HepG2 (cell line): Measurements from ENCODE around the gene ESYT1. TPM values are rescaled to one million over a fixed set of nuclear protein-coding genes. Genes with fewer than 3 reads are reported as not detected.

Experiments
- ATF1 ChIP-seq: IDR thresholded peaks from 2 replicates; pipeline ENCODE4 v1.6.1; 2016; ENCODE audit warnings: mild to moderate bottlenecking, control low read depth
- CENPX ChIP-seq: sonication (generic); formaldehyde crosslinking; IDR thresholded peaks from 2 replicates; pipeline ENCODE4 v1.9.0; 2021; ENCODE audit warnings: mild to moderate bottlenecking, missing genetic modification reagents, moderate library complexity
- HMGA1 ChIP-seq: sonication (generic); formaldehyde crosslinking; conservative IDR thresholded peaks from 2 replicates; pipeline ENCODE4 v1.4.0; 2020; ENCODE audit warnings: missing genetic modification reagents
- MAFG ChIP-seq: sonication (generic); formaldehyde crosslinking; IDR thresholded peaks from 2 replicates; pipeline ENCODE4 v1.5.1; 2020; ENCODE audit warnings: mild to moderate bottlenecking, missing genetic modification reagents
- MEF2D ChIP-seq: sonication (generic); formaldehyde crosslinking; IDR thresholded peaks from 2 replicates; pipeline ENCODE4 v1.5.1; 2020; ENCODE audit warnings: mild to moderate bottlenecking, missing genetic modification reagents
- MLLT10 ChIP-seq: sonication (generic); formaldehyde crosslinking; IDR thresholded peaks from 2 replicates; pipeline ENCODE4 v1.4.0; 2020; ENCODE audit warnings: missing genetic modification reagents
- MXD4 ChIP-seq: IDR thresholded peaks from 2 replicates; pipeline ENCODE4 v1.6.1; 2016; ENCODE audit warnings: mild to moderate bottlenecking, missing biosample characterization, missing genetic modification reagents
- PPARG ChIP-seq: conservative IDR thresholded peaks from 2 replicates; pipeline ENCODE4 v1.6.1; 2016; ENCODE audit warnings: missing biosample characterization, missing genetic modification reagents
- RFX1 ChIP-seq: fragments of 450-650 bp; IDR thresholded peaks from 2 replicates; pipeline ENCODE4 v1.6.1; 2017
- SATB2 ChIP-seq: sonication (generic); formaldehyde crosslinking; IDR thresholded peaks from 2 replicates; pipeline ENCODE4 v1.5.0; 2020; ENCODE audit warnings: missing genetic modification reagents
- SKIL ChIP-seq: sonication (generic); formaldehyde crosslinking; IDR thresholded peaks from 2 replicates; pipeline ENCODE4 v1.8.0; 2022; ENCODE audit warnings: missing genetic modification reagents, mild to moderate bottlenecking, moderate library complexity, borderline replicate concordance
- TMF1 ChIP-seq: sonication (generic); formaldehyde crosslinking; IDR thresholded peaks from 2 replicates; pipeline ENCODE4 v1.8.1; 2022; ENCODE audit warnings: low read depth, missing genetic modification reagents
- TP53 ChIP-seq: sonication (generic); formaldehyde crosslinking; conservative IDR thresholded peaks from 2 replicates; pipeline ENCODE4 v1.4.0; 2020; ENCODE audit warnings: missing genetic modification reagents
- TRAFD1 ChIP-seq: sonication (generic); formaldehyde crosslinking; IDR thresholded peaks from 2 replicates; pipeline ENCODE4 v1.5.1; 2020; ENCODE audit warnings: missing genetic modification reagents, mild to moderate bottlenecking, borderline replicate concordance
- ZBTB25 ChIP-seq: IDR thresholded peaks from 2 replicates; pipeline ENCODE4 v1.6.1; 2018; ENCODE audit warnings: missing genetic modification reagents
- ZBTB4 ChIP-seq: sonication (generic); formaldehyde crosslinking; IDR thresholded peaks from 2 replicates; pipeline ENCODE4 v1.4.0; 2020; ENCODE audit warnings: missing genetic modification reagents, mild to moderate bottlenecking, borderline replicate concordance
- ZHX1 ChIP-seq: sonication (generic); formaldehyde crosslinking; IDR thresholded peaks from 2 replicates; pipeline ENCODE4 v1.8.1; 2022; ENCODE audit warnings: low read depth, mild to moderate bottlenecking, missing genetic modification reagents
- ZMYM3 ChIP-seq: sonication (generic); formaldehyde crosslinking; IDR thresholded peaks from 2 replicates; pipeline ENCODE4 v1.5.1; 2020; ENCODE audit warnings: mild to moderate bottlenecking, missing genetic modification reagents
- ZNF484 ChIP-seq: sonication (generic); formaldehyde crosslinking; IDR thresholded peaks from 2 replicates; pipeline ENCODE4 v1.5.1; 2020; ENCODE audit warnings: mild to moderate bottlenecking, low read depth, missing genetic modification reagents, borderline replicate concordance
- polyA plus RNA-seq, 8 experiments: library from polyadenylated mRNA; depleted of rRNA in 3 of 8; stranded (reverse) in 7 of 8; unstranded in 1 of 8; fragments of >200 nt; fragmentation: Illumina TruSeq in 4 of 8; extraction: Trizol in 4 of 8; gene quantifications; 2 replicates each; pipeline versions ENCODE4 v1.2.1 to v1.2.3, GENCODE V29; 2011 to 2016; ENCODE audit warnings: low read depth in 4 of 8, missing spikeins in 1 of 8, mixed read lengths in 1 of 8; ENCODE audit not compliant: insufficient read depth in 1 of 8
- total RNA-seq, 5 experiments: library from RNA; depleted of rRNA; stranded (reverse); fragments of >200 nt; fragmentation: Illumina TruSeq; extraction: Trizol; gene quantifications; 2 replicates each; pipeline ENCODE4 v1.2.3, GENCODE V29; 2016; ENCODE audit warnings: low read depth in 1 of 5

Gene ESYT1
- total and polyA plus RNA-seq, 2 of the 13 experiments (the other 11 are each of a cell fraction or from before 2014, with no cell fraction given) = 66.9 to 71.0 TPM

GRCh38 chr12:56104109-56104814 lies 23.8 kb upstream of the ESYT1 start, which contains the start of gene PA2G4 (continued):
- peak; percentile 92 for TF ChIP-seq ZBTB25 (CRISPR knock-in tag)
- peak; percentile 78; the same call in 1 of the 2 replicates for TF ChIP-seq MEF2D (CRISPR knock-in tag)
- peak; percentile 24; the same call in 1 of the 2 replicates for TF ChIP-seq SATB2 (CRISPR knock-in tag)
- peak; percentile 35; the same call in 1 of the 2 replicates for TF ChIP-seq TP53 (CRISPR knock-in tag)
- TF ChIP-seq ZBTB4 (CRISPR knock-in tag) = peak; percentile 91; the same call in 1 of the 2 replicates
- TF ChIP-seq CENPX (CRISPR knock-in tag) = no peak
- peak; percentile 88; the same call in 1 of the 2 replicates for TF ChIP-seq MXD4 (CRISPR knock-in tag)
- TF ChIP-seq HMGA1 (CRISPR knock-in tag) = no peak
- TF ChIP-seq ZHX1 (CRISPR knock-in tag) = 0 out of 2 replicates have a peak, but pooled peaks have one; percentile 28
- peak; percentile 52; the same call in 1 of the 2 replicates for TF ChIP-seq TMF1
- peak; percentile 77 for TF ChIP-seq ATF1
- no peak for TF ChIP-seq MAFG (CRISPR knock-in tag)
- peak; percentile 66 for TF ChIP-seq PPARG
- peak; percentile 60 for TF ChIP-seq SKIL (CRISPR knock-in tag)
- no peak for TF ChIP-seq TRAFD1 (CRISPR knock-in tag)
- no peak for TF ChIP-seq RFX1
- TF ChIP-seq ZNF484 (CRISPR knock-in tag) = no peak
- TF ChIP-seq MLLT10 = no peak
- no peak for TF ChIP-seq ZMYM3
